Smooth muscle cell (in vitro differentiated cells): Measurements from ENCODE around the gene VPS8. TPM values are rescaled to one million over a fixed set of nuclear protein-coding genes. Genes with fewer than 3 reads are reported as not detected.

ENCODE experiments used
- DNase-seq: peaks from one replicate; lab custom pipeline; 2025; ENCODE audit not compliant: unreplicated experiment; lab: John Stamatoyannopoulos, UW
- H2AFZ ChIP-seq: fragments of 200-600 bp; sonication (generic); 2 replicates; pipeline ENCODE4 v1.6.0; 2016; ENCODE audit warnings: antibody characterized with exemption, low read depth, mild to moderate bottlenecking
- H3F3A ChIP-seq: fragments of 200-600 bp; sonication (generic); 2 replicates; pipeline ENCODE4 v1.6.0; 2017; ENCODE audit warnings: antibody characterized with exemption, low read depth
- H3K27ac ChIP-seq: fragments of 200-600 bp; sonication (generic); 2 replicates; pipeline ENCODE4 v1.5.1; 2016; ENCODE audit warnings: low read depth, mild to moderate bottlenecking
- H3K27me3 ChIP-seq: fragments of 200-600 bp; sonication (generic); 2 replicates; pipeline ENCODE4 v1.6.1; 2016; ENCODE audit warnings: low read depth, mild to moderate bottlenecking
- H3K36me3 ChIP-seq: fragments of 200-600 bp; sonication (generic); 2 replicates; pipeline ENCODE4 v1.5.1; 2016; ENCODE audit warnings: low read depth
- H3K4me1 ChIP-seq: fragments of 200-600 bp; sonication (generic); 2 replicates; pipeline ENCODE4 v1.5.1; 2016; ENCODE audit warnings: low read depth
- H3K4me2 ChIP-seq: fragments of 200-600 bp; sonication (generic); 2 replicates; pipeline ENCODE4 v1.6.0; 2016; ENCODE audit warnings: mild to moderate bottlenecking
- H3K4me3 ChIP-seq: fragments of 200-600 bp; sonication (generic); 2 replicates; pipeline ENCODE4 v1.5.1; 2016; ENCODE audit warnings: mild to moderate bottlenecking
- H3K79me2 ChIP-seq: fragments of 200-600 bp; sonication (generic); 2 replicates; pipeline ENCODE4 v1.6.0; 2016; ENCODE audit warnings: low read depth, mild to moderate bottlenecking
- H3K9ac ChIP-seq: fragments of 200-600 bp; sonication (generic); 2 replicates; pipeline ENCODE4 v1.6.0; 2016; ENCODE audit warnings: low read depth
- H3K9me3 ChIP-seq: fragments of 200-600 bp; sonication (generic); replicated peaks from 2 replicates; pipeline ENCODE4 v1.5.1; 2016; ENCODE audit warnings: low read depth
- H4K20me1 ChIP-seq: fragments of 200-600 bp; sonication (generic); 2 replicates; pipeline ENCODE4 v1.6.0; 2016; ENCODE audit warnings: low read depth
- CTCF ChIP-seq: fragments of 200-600 bp; sonication (generic); IDR thresholded peaks from 2 replicates; pipeline ENCODE4 v1.5.1; 2017; ENCODE audit warnings: borderline replicate concordance, mild to moderate bottlenecking, antibody characterized with exemption; ENCODE audit not compliant: insufficient read depth, poor library complexity, severe bottlenecking
- WGBS: methylation state at CpG from one replicate; pipeline ENCODE4 v1.1.7; 2016; ENCODE audit warnings: low lambda C conversion rate; 5-methylcytosine and 5-hydroxymethylcytosine counted together
- polyA plus RNA-seq: library from polyadenylated mRNA; unstranded; fragments of >200 nt; fragmentation: Nextera tagmentation; extraction: Ambion mirVana; gene quantifications from 2 replicates; pipeline ENCODE4 v1.2.1, GENCODE V29; 2016
- total RNA-seq: library from RNA; depleted of rRNA; stranded (reverse); fragments of >200 nt; gene quantifications from 2 replicates; pipeline ENCODE4 v1.2.3, GENCODE V29; 2014

Gene VPS8
- total and polyA plus RNA-seq, 2 experiments from 2014 or later: 16.1 to 53.9 TPM

DNA sequence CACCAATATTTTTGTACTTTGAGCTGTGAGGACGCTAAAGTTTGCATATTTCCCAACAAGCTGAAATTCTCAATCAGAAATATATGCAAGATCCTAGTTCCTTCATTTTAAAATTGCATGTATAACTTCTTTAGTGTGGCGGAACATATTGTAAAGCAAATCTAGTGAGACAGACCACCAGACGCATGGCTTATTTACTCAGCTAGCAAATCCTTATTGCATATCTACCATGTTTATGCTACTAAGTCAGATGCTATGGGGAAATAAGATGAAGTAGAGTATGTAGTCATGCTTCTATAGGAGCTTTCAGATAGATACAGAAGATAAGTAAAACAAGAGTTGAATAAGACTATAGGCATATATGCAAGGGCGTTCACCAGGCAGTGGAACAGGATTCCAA, 278.8 kb downstream of the VPS8 start:
- no peak overlapping the region for H3K4me2 ChIP-seq
- no peak overlapping the region for H3K4me3 ChIP-seq
- H3K9ac ChIP-seq: no peak overlapping the region
- no peak for DNase-seq
- H3K79me2 ChIP-seq: no peaks in the 10 kb centered on the region
- no peaks in the 10 kb centered on the region for H3K27me3 ChIP-seq
- no peak for TF ChIP-seq CTCF
- WGBS: 95% methylated on average over 4 of the region's 4 CpGs
- H3K27ac ChIP-seq: no peak overlapping the region
- no peak overlapping the region for H2AFZ ChIP-seq
- H3F3A ChIP-seq: no peaks in the 10 kb centered on the region
- no peaks in the 10 kb centered on the region for H3K36me3 ChIP-seq
- no peaks in the 10 kb centered on the region for H3K4me1 ChIP-seq
- H3K9me3 ChIP-seq: no peaks in the 10 kb centered on the region
- H4K20me1 ChIP-seq: no peaks in the 10 kb centered on the region

DNA sequence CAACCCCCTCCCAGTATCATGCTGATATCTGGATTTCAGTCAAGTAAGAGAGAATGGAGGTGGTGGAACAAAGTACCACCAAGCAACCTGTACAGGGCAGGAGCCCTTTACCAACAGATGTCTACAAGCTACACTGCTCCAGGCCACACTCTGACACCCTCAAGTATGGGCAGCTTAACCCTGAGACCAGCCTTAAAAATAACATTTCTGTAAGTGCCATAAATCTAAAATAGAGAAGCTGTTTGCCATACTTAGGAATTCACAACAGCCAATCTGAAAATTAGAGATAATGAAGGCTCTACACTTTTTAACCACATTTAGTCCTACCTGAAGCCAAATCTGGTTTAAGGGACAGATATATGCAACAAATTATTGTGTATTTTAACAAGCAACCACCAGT, 281.1 kb downstream of the VPS8 start:
- no peaks in the 10 kb centered on the region for H3F3A ChIP-seq
- no peak overlapping the region for H2AFZ ChIP-seq
- no peak for TF ChIP-seq CTCF
- no peaks in the 10 kb centered on the region for H3K36me3 ChIP-seq
- H3K4me2 ChIP-seq: no peak overlapping the region
- H3K27ac ChIP-seq: no peak overlapping the region
- no peak overlapping the region for H3K9ac ChIP-seq
- H3K9me3 ChIP-seq: no peaks in the 10 kb centered on the region
- H3K4me1 ChIP-seq: no peaks in the 10 kb centered on the region
- no peaks in the 10 kb centered on the region for H3K27me3 ChIP-seq
- DNase-seq: no peak
- H3K4me3 ChIP-seq: no peak overlapping the region
- no peaks in the 10 kb centered on the region for H4K20me1 ChIP-seq
- H3K79me2 ChIP-seq: no peaks in the 10 kb centered on the region

DNA sequence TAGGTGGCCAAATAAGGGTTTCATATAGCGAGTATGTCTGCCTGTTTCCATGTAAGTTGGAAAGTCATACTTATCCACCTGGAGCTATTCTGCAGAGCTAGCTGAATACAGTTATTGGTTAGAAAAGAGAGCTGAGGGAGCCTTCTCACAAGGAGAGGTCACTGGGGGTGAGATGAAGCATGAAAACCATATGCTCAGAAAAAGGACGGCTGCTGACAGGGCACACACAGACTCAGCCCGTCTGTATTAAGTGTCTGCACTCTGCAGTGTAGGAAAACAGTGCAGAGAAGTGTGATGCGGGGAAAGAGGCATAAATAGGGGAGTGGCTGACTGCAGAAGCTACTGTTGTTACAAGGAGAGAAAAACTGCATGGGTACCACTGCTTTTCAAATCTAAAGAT, 282.7 kb downstream of the VPS8 start:
- WGBS: 77% methylated on average over 4 of the region's 4 CpGs
- H3K9me3 ChIP-seq: no peaks in the 10 kb centered on the region
- H3K4me1 ChIP-seq: no peaks in the 10 kb centered on the region
- no peak overlapping the region for H3K27ac ChIP-seq
- TF ChIP-seq CTCF: no peak
- no peak overlapping the region for H3K4me3 ChIP-seq
- no peak overlapping the region for H3K9ac ChIP-seq
- no peaks in the 10 kb centered on the region for H3K36me3 ChIP-seq
- H2AFZ ChIP-seq: no peak overlapping the region
- no peaks in the 10 kb centered on the region for H3K79me2 ChIP-seq
- H4K20me1 ChIP-seq: no peaks in the 10 kb centered on the region
- no peaks in the 10 kb centered on the region for H3F3A ChIP-seq
- H3K4me2 ChIP-seq: no peak overlapping the region
- no peak for DNase-seq
- no peaks in the 10 kb centered on the region for H3K27me3 ChIP-seq

Other genes with a start within 250 kb of the VPS8 start
- 37.0 and 44.8 TPM in 2 replicates for gene MAGEF1, start 100.1 kb upstream of the VPS8 start, total RNA-seq
- 52.7 and 59.8 TPM in 2 replicates for gene MAGEF1, start 100.1 kb upstream of the VPS8 start, polyA plus RNA-seq